HepG2 (cell line): ENCODE data around the gene LSM14B. TPM values are rescaled to one million over a fixed set of nuclear protein-coding genes. Genes with fewer than 3 reads are reported as not detected.

Experiments used
- HOXA9 ChIP-seq: sonication (generic); formaldehyde crosslinking; IDR thresholded peaks from 2 replicates; pipeline ENCODE4 v1.8.1; 2022; ENCODE audit warnings: missing genetic modification reagents, mild to moderate bottlenecking, moderate library complexity, borderline replicate concordance
- IKZF1 ChIP-seq: fragments of 450-650 bp; IDR thresholded peaks from 2 replicates; pipeline ENCODE4 v1.7.1; 2016
- KLF12 ChIP-seq: sonication (generic); formaldehyde crosslinking; IDR thresholded peaks from 2 replicates; pipeline ENCODE4 v1.4.0; 2020; ENCODE audit warnings: missing genetic modification reagents, borderline replicate concordance
- MEIS1 ChIP-seq: sonication (generic); formaldehyde crosslinking; IDR thresholded peaks from 2 replicates; pipeline ENCODE4 v1.9.0; 2021; ENCODE audit warnings: mild to moderate bottlenecking, missing genetic modification reagents, moderate library complexity, borderline replicate concordance
- NFYC ChIP-seq: IDR thresholded peaks from 2 replicates; pipeline ENCODE4 v1.6.1; 2016; ENCODE audit warnings: missing genetic modification reagents, missing compliant biosample characterization
- PITX1 ChIP-seq: sonication (generic); formaldehyde crosslinking; IDR thresholded peaks from 2 replicates; pipeline ENCODE4 v1.5.1; 2020; ENCODE audit warnings: mild to moderate bottlenecking, missing genetic modification reagents
- POLR2AphosphoS2 ChIP-seq: IDR thresholded peaks from 2 replicates; pipeline ENCODE4 v1.6.1; 2011; ENCODE audit warnings: low read depth, low read length, improper control_type of control experiment
- POLR2G ChIP-seq: fragments of 200-400 bp; formaldehyde crosslinking; IDR thresholded peaks from 2 replicates; pipeline ENCODE4 v1.6.1; 2018; ENCODE audit warnings: mild to moderate bottlenecking, low read depth, low read length, moderate library complexity
- PRMT3 ChIP-seq: sonication (generic); formaldehyde crosslinking; IDR thresholded peaks from 2 replicates; pipeline ENCODE4 v1.8.1; 2022; ENCODE audit warnings: low read depth, mild to moderate bottlenecking, moderate library complexity, missing genetic modification reagents, borderline replicate concordance
- RFXAP ChIP-seq: sonication (generic); formaldehyde crosslinking; IDR thresholded peaks from 2 replicates; pipeline ENCODE4 v1.4.0; 2020; ENCODE audit warnings: missing genetic modification reagents, borderline replicate concordance
- SMARCE1 ChIP-seq: fragments of 450-650 bp; IDR thresholded peaks from 2 replicates; pipeline ENCODE4 v1.6.1; 2017; ENCODE audit warnings: borderline replicate concordance
- TCF7L2 ChIP-seq: IDR thresholded peaks from 2 replicates; pipeline ENCODE4 v1.6.1; 2011; ENCODE audit warnings: mild to moderate bottlenecking, low read depth, low read length, moderate library complexity
- ZBTB43 ChIP-seq: sonication (generic); formaldehyde crosslinking; conservative IDR thresholded peaks from 2 replicates; pipeline ENCODE4 v1.4.0; 2020; ENCODE audit warnings: missing genetic modification reagents
- ZC3H13 ChIP-seq: sonication (generic); formaldehyde crosslinking; IDR thresholded peaks from 2 replicates; pipeline ENCODE4 v1.8.1; 2023; ENCODE audit warnings: mild to moderate bottlenecking, missing genetic modification reagents, moderate library complexity
- ZMYM4 ChIP-seq: sonication (generic); formaldehyde crosslinking; IDR thresholded peaks from 2 replicates; pipeline ENCODE4 v1.8.1; 2023; ENCODE audit warnings: mild to moderate bottlenecking, missing genetic modification reagents
- ZNF207 ChIP-seq: fragments of 450-650 bp; IDR thresholded peaks from 2 replicates; pipeline ENCODE4 v1.6.1; 2016; ENCODE audit warnings: antibody characterized with exemption, borderline replicate concordance
- ZNF3 ChIP-seq: IDR thresholded peaks from 2 replicates; pipeline ENCODE4 v1.7.0; 2017; ENCODE audit warnings: inconsistent platforms
- ZNF33A ChIP-seq: sonication (generic); formaldehyde crosslinking; IDR thresholded peaks from 2 replicates; pipeline ENCODE4 v1.5.1; 2020; ENCODE audit warnings: missing genetic modification reagents, mild to moderate bottlenecking, moderate library complexity, borderline replicate concordance
- ZNF414 ChIP-seq: sonication (generic); formaldehyde crosslinking; IDR thresholded peaks from 2 replicates; pipeline ENCODE4 v1.5.0; 2020; ENCODE audit warnings: missing genetic modification reagents
- ZNF572 ChIP-seq: sonication (generic); formaldehyde crosslinking; IDR thresholded peaks from 2 replicates; pipeline ENCODE4 v1.5.1; 2020; ENCODE audit warnings: mild to moderate bottlenecking, missing genetic modification reagents
- ZNF672 ChIP-seq: sonication (generic); formaldehyde crosslinking; IDR thresholded peaks from 2 replicates; pipeline ENCODE4 v1.8.1; 2022; ENCODE audit warnings: missing genetic modification reagents
- ZNF773 ChIP-seq: sonication (generic); formaldehyde crosslinking; IDR thresholded peaks from 2 replicates; pipeline ENCODE4 v1.4.0; 2020; ENCODE audit warnings: missing genetic modification reagents, borderline replicate concordance
- polyA plus RNA-seq, 8 experiments: library from polyadenylated mRNA; depleted of rRNA in 3 of 8; stranded (reverse) in 7 of 8; unstranded in 1 of 8; fragments of >200 nt; fragmentation: Illumina TruSeq in 4 of 8; extraction: Trizol in 4 of 8; gene quantifications; 2 replicates each; pipeline versions ENCODE4 v1.2.1 to v1.2.3, GENCODE V29; 2011 to 2016; ENCODE audit warnings: low read depth in 4 of 8, missing spikeins in 1 of 8, mixed read lengths in 1 of 8; ENCODE audit not compliant: insufficient read depth in 1 of 8
- total RNA-seq, 5 experiments: library from RNA; depleted of rRNA; stranded (reverse); fragments of >200 nt; fragmentation: Illumina TruSeq; extraction: Trizol; gene quantifications; 2 replicates each; pipeline ENCODE4 v1.2.3, GENCODE V29; 2016; ENCODE audit warnings: low read depth in 1 of 5
- TF ChIP-seq, protein P1 (sequence below): sonication (generic); formaldehyde crosslinking; IDR thresholded peaks from 2 replicates; pipeline ENCODE4 v1.9.0; 2021; ENCODE audit warnings: missing genetic modification reagents, borderline replicate concordance
- TF ChIP-seq, protein P2 (sequence below): sonication (generic); formaldehyde crosslinking; IDR thresholded peaks from 2 replicates; pipeline ENCODE4 v1.5.1; 2020; ENCODE audit warnings: mild to moderate bottlenecking, missing genetic modification reagents, moderate library complexity

Gene LSM14B
- total and polyA plus RNA-seq, 2 of the 13 experiments (the other 11 are each of a cell fraction or from before 2014, with no cell fraction given): 43.3 to 79.2 TPM

GRCh38 chr20:62156592-62157386 is 34.5 kb downstream of the LSM14B start (continued):
- TF ChIP-seq ZNF773 (CRISPR knock-in tag): no peak
- no peak; the same call in 1 of the 2 replicates for TF ChIP-seq MEIS1 (CRISPR knock-in tag)
- no peak; the same call in 1 of the 2 replicates for TF ChIP-seq ZNF33A (CRISPR knock-in tag)
- TF ChIP-seq KLF12: no peak
- no peak for TF ChIP-seq POLR2G
- TF ChIP-seq HOXA9 (CRISPR knock-in tag): no peak
- TF ChIP-seq SMARCE1: no peak
- TF ChIP-seq ZC3H13 (CRISPR knock-in tag): no peak
- TF ChIP-seq TCF7L2: no peak
- no peak for TF ChIP-seq PITX1 (CRISPR knock-in tag)
- no peak for TF ChIP-seq ZNF207
- no peak for TF ChIP-seq ZNF414 (CRISPR knock-in tag)
- TF ChIP-seq ZNF3 (CRISPR knock-in tag): no peak
- no peak for TF ChIP-seq NFYC (CRISPR knock-in tag)
- TF ChIP-seq PRMT3 (CRISPR knock-in tag): no peak
- peak; percentile 47; the same call in 1 of the 2 replicates for TF ChIP-seq ZMYM4 (CRISPR knock-in tag)
- peak; percentile 13; the same call in 1 of the 2 replicates for TF ChIP-seq RFXAP (CRISPR knock-in tag)
- TF ChIP-seq ZBTB43 (CRISPR knock-in tag): no peak
- TF ChIP-seq ZNF572 (CRISPR knock-in tag): no peak
- TF ChIP-seq POLR2AphosphoS2: no peak
- TF ChIP-seq ZNF672 (CRISPR knock-in tag): no peak
- TF ChIP-seq, protein P1, sequence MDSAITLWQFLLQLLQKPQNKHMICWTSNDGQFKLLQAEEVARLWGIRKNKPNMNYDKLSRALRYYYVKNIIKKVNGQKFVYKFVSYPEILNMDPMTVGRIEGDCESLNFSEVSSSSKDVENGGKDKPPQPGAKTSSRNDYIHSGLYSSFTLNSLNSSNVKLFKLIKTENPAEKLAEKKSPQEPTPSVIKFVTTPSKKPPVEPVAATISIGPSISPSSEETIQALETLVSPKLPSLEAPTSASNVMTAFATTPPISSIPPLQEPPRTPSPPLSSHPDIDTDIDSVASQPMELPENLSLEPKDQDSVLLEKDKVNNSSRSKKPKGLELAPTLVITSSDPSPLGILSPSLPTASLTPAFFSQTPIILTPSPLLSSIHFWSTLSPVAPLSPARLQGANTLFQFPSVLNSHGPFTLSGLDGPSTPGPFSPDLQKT (CRISPR knock-in tag): no peak
- TF ChIP-seq, protein P2, sequence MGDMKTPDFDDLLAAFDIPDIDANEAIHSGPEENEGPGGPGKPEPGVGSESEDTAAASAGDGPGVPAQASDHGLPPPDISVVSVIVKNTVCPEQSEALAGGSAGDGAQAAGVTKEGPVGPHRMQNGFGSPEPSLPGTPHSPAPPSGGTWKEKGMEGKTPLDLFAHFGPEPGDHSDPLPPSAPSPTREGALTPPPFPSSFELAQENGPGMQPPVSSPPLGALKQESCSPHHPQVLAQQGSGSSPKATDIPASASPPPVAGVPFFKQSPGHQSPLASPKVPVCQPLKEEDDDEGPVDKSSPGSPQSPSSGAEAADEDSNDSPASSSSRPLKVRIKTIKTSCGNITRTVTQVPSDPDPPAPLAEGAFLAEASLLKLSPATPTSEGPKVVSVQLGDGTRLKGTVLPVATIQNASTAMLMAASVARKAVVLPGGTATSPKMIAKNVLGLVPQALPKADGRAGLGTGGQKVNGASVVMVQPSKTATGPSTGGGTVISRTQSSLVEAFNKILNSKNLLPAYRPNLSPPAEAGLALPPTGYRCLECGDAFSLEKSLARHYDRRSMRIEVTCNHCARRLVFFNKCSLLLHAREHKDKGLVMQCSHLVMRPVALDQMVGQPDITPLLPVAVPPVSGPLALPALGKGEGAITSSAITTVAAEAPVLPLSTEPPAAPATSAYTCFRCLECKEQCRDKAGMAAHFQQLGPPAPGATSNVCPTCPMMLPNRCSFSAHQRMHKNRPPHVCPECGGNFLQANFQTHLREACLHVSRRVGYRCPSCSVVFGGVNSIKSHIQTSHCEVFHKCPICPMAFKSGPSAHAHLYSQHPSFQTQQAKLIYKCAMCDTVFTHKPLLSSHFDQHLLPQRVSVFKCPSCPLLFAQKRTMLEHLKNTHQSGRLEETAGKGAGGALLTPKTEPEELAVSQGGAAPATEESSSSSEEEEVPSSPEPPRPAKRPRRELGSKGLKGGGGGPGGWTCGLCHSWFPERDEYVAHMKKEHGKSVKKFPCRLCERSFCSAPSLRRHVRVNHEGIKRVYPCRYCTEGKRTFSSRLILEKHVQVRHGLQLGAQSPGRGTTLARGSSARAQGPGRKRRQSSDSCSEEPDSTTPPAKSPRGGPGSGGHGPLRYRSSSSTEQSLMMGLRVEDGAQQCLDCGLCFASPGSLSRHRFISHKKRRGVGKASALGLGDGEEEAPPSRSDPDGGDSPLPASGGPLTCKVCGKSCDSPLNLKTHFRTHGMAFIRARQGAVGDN (CRISPR knock-in tag): peak; percentile 73
- TF ChIP-seq IKZF1: no peak
